Trophoblast cell (in vitro differentiated cells and primary cell): ENCODE measurements around the gene PREX1.
"Not testable (repeated sequence)": the region's sequence is repeated elsewhere in the genome, so short reads cannot be mapped to it uniquely, and the experiment has no call there.

Source experiments
- DNase-seq, 2 donors: peaks; one replicate each; pipeline ENCODE4 v3.0.0-alpha.2; 2016
- H2AFZ ChIP-seq: 2 replicates; pipeline ENCODE4 v1.6.1; 2013; ENCODE audit warnings: low read length, moderate library complexity, mild to moderate bottlenecking; ENCODE audit not compliant: insufficient read depth, poor library complexity
- H2AK5ac ChIP-seq: 2 replicates; pipeline ENCODE4 v1.6.1; 2013; ENCODE audit warnings: mild to moderate bottlenecking, low read length
- H2BK120ac ChIP-seq: 2 replicates; pipeline ENCODE4 v1.6.1; 2013; ENCODE audit warnings: low read length, mild to moderate bottlenecking, moderate library complexity; ENCODE audit not compliant: insufficient read depth, poor library complexity
- H2BK12ac ChIP-seq: 2 replicates; pipeline ENCODE4 v1.6.1; 2013; ENCODE audit warnings: mild to moderate bottlenecking, low read length, moderate library complexity
- H2BK5ac ChIP-seq: 2 replicates; pipeline ENCODE4 v1.6.1; 2013; ENCODE audit warnings: low read length, low read depth, moderate library complexity, mild to moderate bottlenecking; ENCODE audit not compliant: poor library complexity
- H3K14ac ChIP-seq: 2 replicates; pipeline ENCODE4 v1.6.1; 2013; ENCODE audit warnings: mild to moderate bottlenecking, low read length
- H3K18ac ChIP-seq: 2 replicates; pipeline ENCODE4 v1.6.1; 2013; ENCODE audit warnings: mild to moderate bottlenecking, low read length
- H3K23ac ChIP-seq: 2 replicates; pipeline ENCODE4 v1.6.1; 2013; ENCODE audit warnings: low read length
- H3K27ac ChIP-seq: 2 replicates; pipeline ENCODE4 v1.5.1; 2013; ENCODE audit warnings: low read depth, mild to moderate bottlenecking, inconsistent platforms, low read length, moderate library complexity
- H3K27me3 ChIP-seq: 2 replicates; pipeline ENCODE4 v1.6.1; 2013; ENCODE audit warnings: inconsistent platforms, mild to moderate bottlenecking, low read length, moderate library complexity; ENCODE audit not compliant: insufficient read depth
- H3K36me3 ChIP-seq, 2 experiments: 1 replicate in 1 of 2; 2 replicates in 1 of 2; pipeline ENCODE4 v1.6.1; 2013; ENCODE audit warnings: low read length in 2 of 2, mild to moderate bottlenecking in 2 of 2, moderate library complexity in 1 of 2; ENCODE audit not compliant: insufficient read depth in 2 of 2, control insufficient read depth in 1 of 2
- H3K4ac ChIP-seq: 2 replicates; pipeline ENCODE4 v1.6.1; 2013; ENCODE audit warnings: low read depth, mild to moderate bottlenecking, low read length, moderate library complexity
- H3K4me1 ChIP-seq, 2 experiments: 1 replicate in 1 of 2; 2 replicates in 1 of 2; pipeline ENCODE4 v1.6.1; 2013; ENCODE audit warnings: low read length in 2 of 2, mild to moderate bottlenecking in 2 of 2, moderate library complexity in 1 of 2; ENCODE audit not compliant: insufficient read depth in 2 of 2, control insufficient read depth in 1 of 2
- H3K4me2 ChIP-seq: 2 replicates; pipeline ENCODE4 v1.6.1; 2013; ENCODE audit warnings: inconsistent platforms, mild to moderate bottlenecking, low read length, moderate library complexity
- H3K4me3 ChIP-seq: 2 replicates; pipeline ENCODE4 v1.5.1; 2013; ENCODE audit warnings: mild to moderate bottlenecking, low read depth, low read length, inconsistent platforms
- H3K79me1 ChIP-seq: one replicate; pipeline ENCODE4 v1.6.1; 2013; ENCODE audit warnings: low read length
- H3K79me2 ChIP-seq: 2 replicates; pipeline ENCODE4 v1.6.1; 2013; ENCODE audit warnings: low read length, mild to moderate bottlenecking; ENCODE audit not compliant: control insufficient read depth, insufficient read depth, poor library complexity
- H3K9ac ChIP-seq: 2 replicates; pipeline ENCODE4 v1.6.1; 2013; ENCODE audit warnings: mild to moderate bottlenecking, low read length
- H3K9me3 ChIP-seq: 2 replicates; pipeline ENCODE4 v1.6.1; 2013; ENCODE audit warnings: low read depth, mild to moderate bottlenecking, control low read depth, inconsistent platforms, low read length; ENCODE audit not compliant: insufficient read depth
- H4K12ac ChIP-seq: 2 replicates; pipeline ENCODE4 v1.6.1; 2013; ENCODE audit warnings: low read depth, mild to moderate bottlenecking, low read length, moderate library complexity
- H4K8ac ChIP-seq: 2 replicates; pipeline ENCODE4 v1.6.1; 2013; ENCODE audit warnings: low read depth, mild to moderate bottlenecking, low read length, moderate library complexity
- H4K91ac ChIP-seq: one replicate; pipeline ENCODE4 v1.6.1; 2013; ENCODE audit warnings: low read depth, mild to moderate bottlenecking, low read length, moderate library complexity
- WGBS: extraction: QIAGEN DNeasy Blood & Tissue Kit; methylation state at CpG from one replicate; pipeline ENCODE4 v1.1.7; 2013; ENCODE audit warnings: missing lambda C conversion rate; ENCODE audit not compliant: insufficient read length, insufficient coverage; ENCODE audit errors: extremely low coverage; 5-methylcytosine and 5-hydroxymethylcytosine counted together

The PREX1 gene

GRCh38 chr20:48813446-48813747, 14.4 kb downstream of the PREX1 start:
- WGBS = no CpG with 5 or more reads among the region's 3 CpGs
- no peak for DNase-seq
- H3K23ac ChIP-seq = no peak overlapping the region

GRCh38 chr20:48812600-48813445, 15.0 kb downstream of the PREX1 start:
- Histone ChIP-seq H2BK5ac (no peak overlapping the region), H4K12ac (no peak overlapping the region), H2AK5ac (no peak overlapping the region), H2AFZ (no peak overlapping the region), H2BK12ac (no peak overlapping the region), H3K79me1 (no peaks in the 10 kb centered on the region), H4K8ac (no peak overlapping the region), H3K27ac (no peak overlapping the region), H3K4me1 (peaks cover 0 to 2% of the 10 kb centered on the region in 2 experiments), H3K18ac (no peak overlapping the region), H3K4ac (no peak overlapping the region), H3K36me3 (peaks cover 0 to 1% of the 10 kb centered on the region in 2 experiments), H3K9ac (no peak overlapping the region), H3K4me2 (no peak overlapping the region), H2BK120ac (no peak overlapping the region), H3K4me3 (no peak overlapping the region), H3K14ac (no peak overlapping the region), H3K79me2 (no peaks in the 10 kb centered on the region), H3K23ac (no peak overlapping the region), H3K9me3 (peaks cover 5% of the 10 kb centered on the region), H4K91ac (no peak overlapping the region), H3K27me3 (no peaks in the 10 kb centered on the region)
- WGBS = no CpG with 5 or more reads among the region's 15 CpGs
- DNase-seq = no peak

More at GRCh38 chr20:48813446-48813747, 14.4 kb downstream of the PREX1 start:
- no peak overlapping the region for H4K12ac ChIP-seq
- peaks cover 2% of the 10 kb centered on the region for H3K9me3 ChIP-seq
- no peaks in the 10 kb centered on the region for H3K79me1 ChIP-seq
- no peak overlapping the region for H3K4me2 ChIP-seq
- H3K4ac ChIP-seq = no peak overlapping the region
- no peak overlapping the region for H3K27ac ChIP-seq
- peaks cover 0 to 2% of the 10 kb centered on the region in 2 experiments for H3K4me1 ChIP-seq
- H2BK120ac ChIP-seq = no peak overlapping the region
- H4K8ac ChIP-seq = no peak overlapping the region
- no peak overlapping the region for H3K14ac ChIP-seq
- no peaks in the 10 kb centered on the region for H3K27me3 ChIP-seq
- no peak overlapping the region for H2AK5ac ChIP-seq
- no peaks in the 10 kb centered on the region for H3K79me2 ChIP-seq
- no peak overlapping the region for H2BK12ac ChIP-seq
- peaks cover 0 to 1% of the 10 kb centered on the region in 2 experiments for H3K36me3 ChIP-seq
- H3K4me3 ChIP-seq = no peak overlapping the region
- no peak overlapping the region for H2AFZ ChIP-seq
- no peak overlapping the region for H3K9ac ChIP-seq
- H2BK5ac ChIP-seq = no peak overlapping the region
- no peak overlapping the region for H4K91ac ChIP-seq
- no peak overlapping the region for H3K18ac ChIP-seq

GRCh38 chr20:48812114-48812513, 15.7 kb downstream of the PREX1 start:
- not testable (repeated sequence) for H3K18ac ChIP-seq, H4K12ac ChIP-seq, H3K23ac ChIP-seq, DNase-seq, H3K4ac ChIP-seq, H3K4me3 ChIP-seq, H2AFZ ChIP-seq, H3K79me1 ChIP-seq, H3K14ac ChIP-seq, H3K9me3 ChIP-seq, H4K91ac ChIP-seq, H2AK5ac ChIP-seq, H3K27ac ChIP-seq, H3K27me3 ChIP-seq, H3K9ac ChIP-seq, H4K8ac ChIP-seq, H2BK120ac ChIP-seq, H3K79me2 ChIP-seq, H3K36me3 ChIP-seq, H2BK5ac ChIP-seq, H3K4me1 ChIP-seq, H3K4me2 ChIP-seq, H2BK12ac ChIP-seq
- no CpG with 5 or more reads among the region's 1 CpG for WGBS

GRCh38 chr20:48809673-48810072, 18.1 kb downstream of the PREX1 start:
- Histone ChIP-seq H3K27ac (no peak overlapping the region), H2BK5ac (no peak overlapping the region), H3K4me1 (no peaks in the 10 kb centered on the region), H3K4me3 (no peak overlapping the region), H3K36me3 (peaks cover 0 to 1% of the 10 kb centered on the region in 2 experiments), H2BK120ac (no peak overlapping the region), H2AK5ac (no peak overlapping the region), H3K27me3 (no peaks in the 10 kb centered on the region), H4K91ac (no peak overlapping the region), H2BK12ac (no peak overlapping the region), H3K23ac (no peak overlapping the region), H3K4me2 (no peak overlapping the region), H2AFZ (no peak overlapping the region), H3K18ac (no peak overlapping the region), H4K8ac (no peak overlapping the region), H3K79me2 (no peaks in the 10 kb centered on the region), H3K9ac (no peak overlapping the region), H3K79me1 (no peaks in the 10 kb centered on the region), H3K4ac (no peak overlapping the region), H3K14ac (no peak overlapping the region), H3K9me3 (peaks cover 11% of the 10 kb centered on the region), H4K12ac (no peak overlapping the region)
- no CpG with 5 or more reads among the region's 5 CpGs for WGBS
- DNase-seq = no peak
